OCI-LY7 (cell line): Measurements from ENCODE around the gene SYNPO. TPM values are rescaled to one million over a fixed set of nuclear protein-coding genes. Genes with fewer than 3 reads are reported as not detected.

Experiments
- BruUV-seq: library from RNA; stranded (reverse); fragments of 400-500 nt; replicated peaks from 2 replicates; lab custom pipeline; 2021; lab: Mats Ljungman, UMichigan
- CTCF ChIA-PET: fragments of 300-600 bp; sonication (Branson Sonifier 250); formaldehyde crosslinking; loops from one replicate; lab custom pipeline; 2022; ENCODE audit warnings: antibody characterized with exemption; ENCODE audit not compliant: unreplicated experiment; lab: Charles Lee
- POLR2A ChIA-PET: fragments of 300-600 bp; sonication (Branson Sonifier 250); formaldehyde crosslinking; loops from one replicate; lab custom pipeline; 2022; ENCODE audit warnings: antibody characterized with exemption; lab: Charles Lee
- DNase-seq: peaks from one replicate; pipeline ENCODE4 v3.0.0-alpha.2; 2015; ENCODE audit warnings: low spot score
- H2AFZ ChIP-seq: fragments of 200-600 bp; sonication (generic), shearing (Covaris generic); 2 replicates; pipeline ENCODE4 v1.6.1; 2014; ENCODE audit warnings: mild to moderate bottlenecking, antibody characterized with exemption, low read length, moderate library complexity
- H3K27ac ChIP-seq: fragments of 200-600 bp; sonication (generic); 2 replicates; pipeline ENCODE4 v1.5.1; 2014; ENCODE audit warnings: mixed run types, low read depth, mild to moderate bottlenecking, moderate library complexity, low read length, inconsistent platforms; ENCODE audit not compliant: poor library complexity, severe bottlenecking
- H3K36me3 ChIP-seq: fragments of 200-600 bp; sonication (generic); 2 replicates; pipeline ENCODE4 v1.6.1; 2014; ENCODE audit warnings: mild to moderate bottlenecking, antibody characterized with exemption, low read length, moderate library complexity, mixed read lengths; ENCODE audit not compliant: insufficient read depth
- H3K4me1 ChIP-seq: fragments of 200-600 bp; sonication (generic); 2 replicates; pipeline ENCODE4 v1.5.1; 2014; ENCODE audit warnings: mild to moderate bottlenecking, low read length; ENCODE audit not compliant: insufficient read depth, poor library complexity, severe bottlenecking
- H3K4me2 ChIP-seq: fragments of 200-600 bp; sonication (generic); 2 replicates; pipeline ENCODE4 v1.6.1; 2014; ENCODE audit warnings: mild to moderate bottlenecking, low read length
- H3K4me3 ChIP-seq: fragments of 200-600 bp; sonication (generic); 2 replicates; pipeline ENCODE4 v1.5.1; 2014; ENCODE audit warnings: mild to moderate bottlenecking, low read depth, low read length; ENCODE audit not compliant: poor library complexity, severe bottlenecking
- H3K79me2 ChIP-seq: fragments of 200-600 bp; sonication (generic); 2 replicates; pipeline ENCODE4 v1.6.1; 2016; ENCODE audit warnings: low read depth, mild to moderate bottlenecking, low read length, moderate library complexity, mixed read lengths; ENCODE audit not compliant: insufficient read depth
- H3K9me2 ChIP-seq: fragments of 200-600 bp; sonication (generic); 2 replicates; pipeline ENCODE4 v1.6.1; 2016; ENCODE audit warnings: mild to moderate bottlenecking, low read length, mixed read lengths; ENCODE audit not compliant: insufficient read depth
- H3K9me3 ChIP-seq: fragments of 200-600 bp; sonication (generic); 2 replicates; pipeline ENCODE4 v1.6.1; 2014; ENCODE audit warnings: mild to moderate bottlenecking, mixed run types, low read length, mixed read lengths
- H4K20me1 ChIP-seq: fragments of 200-600 bp; sonication (generic); 2 replicates; pipeline ENCODE4 v1.6.1; 2014; ENCODE audit warnings: mild to moderate bottlenecking, antibody characterized with exemption, low read length, moderate library complexity, mixed read lengths; ENCODE audit not compliant: insufficient read depth
- CTCF ChIP-seq: fragments of 200-600 bp; sonication (generic); conservative IDR thresholded peaks from 2 replicates; pipeline ENCODE4 v1.5.1; 2014; ENCODE audit warnings: mild to moderate bottlenecking, antibody characterized with exemption, low read length, moderate library complexity, mixed read lengths
- EZH2phosphoT487 ChIP-seq: fragments of 200-600 bp; sonication (generic); IDR thresholded peaks from 2 replicates; pipeline ENCODE4 v1.6.1; 2018; ENCODE audit warnings: low read depth, borderline replicate concordance, mild to moderate bottlenecking, mixed run types, antibody characterized with exemption, low read length, moderate library complexity, mixed read lengths
- intact Hi-C: fragments of 100-400 bp; cut with micrococcal nuclease; formaldehyde crosslinking; loops from one replicate; pipeline ENCODE4 v1.10.0; 2022; ENCODE audit not compliant: unreplicated experiment
- total RNA-seq, 2 experiments: library from RNA; depleted of rRNA in 1 of 2; stranded (reverse); fragments of >200 nt in 1 of 2; shearing (Covaris generic) in 1 of 2; gene quantifications; 2 replicates each; pipeline ENCODE4 v1.2.3, GENCODE V29; 2014 to 2022

The SYNPO gene
- total RNA-seq, 2 experiments from 2014 or later, result 0.08 TPM; not detected in 1

DNA sequence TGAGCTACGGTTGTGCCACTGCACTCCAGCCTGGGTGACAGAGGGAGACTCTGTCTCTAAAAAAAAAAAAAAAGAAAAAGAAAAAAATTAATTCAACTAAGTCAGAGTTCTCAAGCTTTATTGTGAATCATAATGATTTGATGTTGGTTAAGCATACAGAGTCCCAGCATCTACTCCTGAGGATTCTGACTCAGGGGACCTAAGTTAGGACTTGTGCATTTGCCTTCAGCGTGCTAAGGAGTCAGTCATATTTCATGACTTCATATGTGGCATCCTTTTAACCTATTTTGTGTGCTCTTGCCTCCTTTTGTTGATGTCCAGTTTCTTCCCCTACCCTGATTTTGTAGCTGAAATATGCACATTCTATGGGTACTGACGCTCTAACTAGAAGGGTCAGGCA is 23.5 kb downstream of the SYNPO start:
- H3K4me2 ChIP-seq, result no peak overlapping the region
- H3K27ac ChIP-seq, result no peak overlapping the region
- ChIA-PET POLR2A (interaction anchor here (0.6 to 0.7 kb wide), 4 partner anchors 37 to 1205 kb away, joined by 3 to 7 read pairs (median 5); no protein-coding TSS in a partner anchor), CTCF (no interaction called here)
- H3K4me1 ChIP-seq, result no peaks in the 10 kb centered on the region
- no peaks in the 10 kb centered on the region for H3K36me3 ChIP-seq
- H2AFZ ChIP-seq, result no peak overlapping the region
- no peaks in the 10 kb centered on the region for H3K9me2 ChIP-seq
- intact Hi-C loops, result no loop called here
- TF ChIP-seq CTCF, result no peak
- TF ChIP-seq EZH2phosphoT487, result no peak
- no peak overlapping the region for H3K4me3 ChIP-seq
- no peaks in the 10 kb centered on the region for H4K20me1 ChIP-seq
- no peaks in the 10 kb centered on the region for H3K9me3 ChIP-seq
- no peaks in the 10 kb centered on the region for H3K79me2 ChIP-seq
- BruUV-seq, result no TSS peak
- no peak for DNase-seq

GRCh38 chr5:150665044-150665443 is 24.6 kb downstream of the SYNPO start:
- Histone ChIP-seq H3K4me3 (no peak overlapping the region), H3K27ac (no peak overlapping the region), H4K20me1 (no peaks in the 10 kb centered on the region), H3K9me3 (no peaks in the 10 kb centered on the region), H2AFZ (no peak overlapping the region), H3K79me2 (no peaks in the 10 kb centered on the region), H3K9me2 (no peaks in the 10 kb centered on the region), H3K4me1 (no peaks in the 10 kb centered on the region), H3K4me2 (no peak overlapping the region), H3K36me3 (no peaks in the 10 kb centered on the region)
- CTCF ChIA-PET, result no interaction called here
- intact Hi-C loops, result no loop called here
- TF ChIP-seq CTCF (no peak), EZH2phosphoT487 (no peak)
- no peak for DNase-seq
- BruUV-seq, result no TSS peak
- POLR2A ChIA-PET, result interaction anchor here (1.1 kb wide), 1 partner anchor 719 kb away, joined by 3 read pairs; no protein-coding TSS in a partner anchor

DNA sequence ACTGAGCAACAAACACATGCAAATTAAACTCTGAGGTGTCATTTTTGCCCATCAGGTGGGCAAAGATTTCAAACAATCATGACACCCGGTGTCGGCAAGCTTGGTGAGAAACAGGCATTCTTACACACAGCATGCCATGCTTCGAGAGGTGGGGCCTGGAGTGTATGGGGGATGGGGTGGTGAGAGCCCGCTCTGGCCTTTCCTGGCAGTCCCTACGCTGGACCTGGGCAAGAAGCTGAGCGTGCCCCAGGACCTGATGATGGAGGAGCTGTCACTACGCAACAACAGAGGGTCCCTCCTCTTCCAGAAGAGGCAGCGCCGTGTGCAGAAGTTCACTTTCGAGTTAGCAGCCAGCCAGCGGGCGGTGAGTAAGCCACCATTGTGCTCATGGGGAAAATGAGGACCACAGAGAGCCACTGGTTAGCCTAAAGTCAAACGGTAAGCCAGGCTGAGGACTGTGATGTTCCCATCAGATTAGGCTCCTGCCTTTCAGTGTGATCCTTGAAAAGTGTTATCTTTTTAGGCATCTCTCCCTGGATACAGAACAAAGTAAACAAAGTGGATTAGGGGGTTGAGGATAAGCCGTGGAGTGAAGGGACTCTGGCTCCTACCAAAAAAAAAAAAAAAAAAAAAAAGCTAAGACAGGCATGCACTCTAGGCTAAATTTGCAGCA is 30.0 kb downstream of the SYNPO start:
- no peak overlapping the region for H3K4me2 ChIP-seq
- H2AFZ ChIP-seq, result no peak overlapping the region
- H3K4me3 ChIP-seq, result no peak overlapping the region
- no peaks in the 10 kb centered on the region for H3K79me2 ChIP-seq
- POLR2A ChIA-PET, result interaction anchor here (0.6 kb wide), 1 partner anchor 23 kb away, joined by 3 read pairs; no protein-coding TSS in a partner anchor
- BruUV-seq, result no TSS peak
- H3K27ac ChIP-seq, result no peak overlapping the region
- no peaks in the 10 kb centered on the region for H4K20me1 ChIP-seq
- H3K9me3 ChIP-seq, result no peaks in the 10 kb centered on the region
- TF ChIP-seq CTCF, result no peak
- H3K36me3 ChIP-seq, result no peaks in the 10 kb centered on the region
- H3K9me2 ChIP-seq, result no peaks in the 10 kb centered on the region
- no peak for DNase-seq
- intact Hi-C loops, result no loop called here
- no peaks in the 10 kb centered on the region for H3K4me1 ChIP-seq
- CTCF ChIA-PET, result no interaction called here
